Hepatocyte (in vitro differentiated cells): ENCODE measurements around the gene DENND2D. TPM values are rescaled to one million over a fixed set of nuclear protein-coding genes. Genes with fewer than 3 reads are reported as not detected.
A peak's percentile ranks its signal among the peaks of the same experiment; 100 is the strongest.

Experiments used
- DNase-seq: peaks from one replicate; pipeline ENCODE4 v3.0.0-alpha.2; 2016; ENCODE audit warnings: low spot score
- H2AFZ ChIP-seq: fragments of 200-600 bp; sonication (generic); 2 replicates; pipeline ENCODE4 v1.6.0; 2016; ENCODE audit warnings: antibody characterized with exemption, mild to moderate bottlenecking
- H3K27ac ChIP-seq: fragments of 200-600 bp; sonication (generic); 2 replicates; pipeline ENCODE4 v1.5.1; 2016; ENCODE audit warnings: mild to moderate bottlenecking
- H3K27me3 ChIP-seq: fragments of 200-600 bp; sonication (generic); 2 replicates; pipeline ENCODE4 v1.6.1; 2016
- H3K36me3 ChIP-seq: fragments of 200-600 bp; sonication (generic); replicated peaks from 2 replicates; pipeline ENCODE4 v1.5.1; 2016; ENCODE audit warnings: low read depth; ENCODE audit not compliant: insufficient read depth
- H3K4me1 ChIP-seq: fragments of 200-600 bp; sonication (generic); 2 replicates; pipeline ENCODE4 v1.5.1; 2016; ENCODE audit warnings: mild to moderate bottlenecking, moderate library complexity; ENCODE audit not compliant: insufficient read depth
- H3K4me2 ChIP-seq: fragments of 200-600 bp; sonication (generic); 2 replicates; pipeline ENCODE4 v1.6.0; 2016
- H3K4me3 ChIP-seq: fragments of 200-600 bp; sonication (generic); 2 replicates; pipeline ENCODE4 v1.5.1; 2016; ENCODE audit warnings: mild to moderate bottlenecking
- H3K79me2 ChIP-seq: fragments of 200-600 bp; sonication (generic); 2 replicates; pipeline ENCODE4 v1.6.0; 2017; ENCODE audit warnings: mild to moderate bottlenecking
- H3K9me2 ChIP-seq: fragments of 200-600 bp; sonication (generic); replicated peaks from 2 replicates; pipeline ENCODE4 v1.6.0; 2017; ENCODE audit warnings: mild to moderate bottlenecking; ENCODE audit not compliant: insufficient read depth
- H3K9me3 ChIP-seq: fragments of 200-600 bp; sonication (generic); 2 replicates; pipeline ENCODE4 v1.5.1; 2016; ENCODE audit warnings: low read depth, mild to moderate bottlenecking
- H4K20me1 ChIP-seq: fragments of 200-600 bp; sonication (generic); 2 replicates; pipeline ENCODE4 v1.6.0; 2016; ENCODE audit warnings: mild to moderate bottlenecking; ENCODE audit not compliant: insufficient read depth, poor library complexity, severe bottlenecking
- CTCF ChIP-seq: fragments of 200-600 bp; sonication (generic); IDR thresholded peaks from 2 replicates; pipeline ENCODE4 v1.5.1; 2016; ENCODE audit warnings: antibody characterized with exemption, mild to moderate bottlenecking; ENCODE audit not compliant: poor library complexity
- EZH2 ChIP-seq: fragments of 200-600 bp; sonication (generic); IDR thresholded peaks from 2 replicates; pipeline ENCODE4 v1.6.1; 2016; ENCODE audit warnings: antibody characterized with exemption, mild to moderate bottlenecking, borderline replicate concordance
- EZH2phosphoT487 ChIP-seq: fragments of 200-600 bp; sonication (generic); IDR thresholded peaks from one replicate; pipeline ENCODE4 v1.6.1; 2018; ENCODE audit warnings: antibody characterized with exemption, mild to moderate bottlenecking, low read depth, moderate library complexity; ENCODE audit not compliant: unreplicated experiment, severe bottlenecking
- whole genome bisulfite sequencing: methylation state at CpG from one replicate; pipeline ENCODE4 v1.1.6; 2016; ENCODE audit warnings: low lambda C conversion rate; ENCODE audit errors: missing lambda C conversion rate; 5-methylcytosine and 5-hydroxymethylcytosine counted together
- polyA plus RNA-seq: library from polyadenylated mRNA; unstranded; fragments of >200 nt; fragmentation: Nextera tagmentation; extraction: Ambion mirVana; gene quantifications from 2 replicates; pipeline ENCODE4 v1.2.1, GENCODE V29; 2016
- total RNA-seq: library from RNA; depleted of rRNA; stranded (reverse); fragments of >200 nt; gene quantifications from 2 replicates; pipeline ENCODE4 v1.2.3, GENCODE V29; 2014

The DENND2D gene
- total and polyA plus RNA-seq, 2 experiments from 2014 or later: 7.6 to 8.3 TPM

- no peaks in the 10 kb centered on the region for H3K79me2 ChIP-seq
- H4K20me1 ChIP-seq: no peaks in the 10 kb centered on the region
- no peak for TF ChIP-seq EZH2phosphoT487
- TF ChIP-seq EZH2: no peak
- no peak for TF ChIP-seq CTCF
- H3K27me3 ChIP-seq: no peaks in the 10 kb centered on the region
- no peak overlapping the region for H3K4me2 ChIP-seq
- no peaks in the 10 kb centered on the region for H3K36me3 ChIP-seq
- H3K4me3 ChIP-seq: no peak overlapping the region
- H2AFZ ChIP-seq: no peak overlapping the region
- H3K9me3 ChIP-seq: no peaks in the 10 kb centered on the region
- no peak overlapping the region for H3K27ac ChIP-seq
- WGBS: 33% methylated on average over 1 of the region's 1 CpG
- no peaks in the 10 kb centered on the region for H3K9me2 ChIP-seq
- no peak for DNase-seq
- H3K4me1 ChIP-seq: peaks cover 4% of the 10 kb centered on the region
Observed at GRCh38 chr1:111208921-111209320, 8.5 kb upstream of the DENND2D start.

GRCh38 chr1:111205714-111206050 lies 5.2 kb upstream of the DENND2D start:
- peaks cover 19% of the 10 kb centered on the region for H3K4me1 ChIP-seq
- H3K27me3 ChIP-seq: no peaks in the 10 kb centered on the region
- no peak overlapping the region for H3K4me2 ChIP-seq
- H3K9me2 ChIP-seq: no peaks in the 10 kb centered on the region
- H3K4me3 ChIP-seq: no peak overlapping the region
- DNase-seq: no peak
- no peaks in the 10 kb centered on the region for H4K20me1 ChIP-seq
- H3K9me3 ChIP-seq: no peaks in the 10 kb centered on the region
- no peak overlapping the region for H2AFZ ChIP-seq
- H3K27ac ChIP-seq: no peak overlapping the region
- no peak for TF ChIP-seq EZH2phosphoT487
- 81% methylated on average over 2 of the region's 2 CpGs for WGBS
- H3K36me3 ChIP-seq: no peaks in the 10 kb centered on the region
- H3K79me2 ChIP-seq: no peaks in the 10 kb centered on the region

GRCh38 chr1:111204983-111205713 lies 4.7 kb upstream of the DENND2D start:
- Histone ChIP-seq H4K20me1 (no peaks in the 10 kb centered on the region), H3K4me3 (no peak overlapping the region), H3K27ac (no peak overlapping the region), H3K27me3 (no peaks in the 10 kb centered on the region), H3K79me2 (no peaks in the 10 kb centered on the region), H3K4me2 (no peak overlapping the region), H2AFZ (no peak overlapping the region), H3K4me1 (peaks cover 19% of the 10 kb centered on the region), H3K9me2 (no peaks in the 10 kb centered on the region), H3K9me3 (no peaks in the 10 kb centered on the region), H3K36me3 (no peaks in the 10 kb centered on the region)
- no peak for TF ChIP-seq EZH2
- no peak for TF ChIP-seq EZH2phosphoT487
- TF ChIP-seq CTCF: no peak
- DNase-seq: no peak
- WGBS: 90% methylated on average over 9 of the region's 9 CpGs

- H2AFZ ChIP-seq: no peak overlapping the region
Observed at GRCh38 chr1:111204201-111204982, 3.9 kb upstream of the DENND2D start.

More at GRCh38 chr1:111204201-111204982, 3.9 kb upstream of the DENND2D start:
- H3K27ac ChIP-seq: peak overlapping the region; percentile 63
- no peaks in the 10 kb centered on the region for H3K36me3 ChIP-seq
- no peaks in the 10 kb centered on the region for H3K9me2 ChIP-seq
- no peaks in the 10 kb centered on the region for H3K9me3 ChIP-seq
- H3K27me3 ChIP-seq: no peaks in the 10 kb centered on the region
- H3K4me1 ChIP-seq: peaks cover 19% of the 10 kb centered on the region
- no peak for TF ChIP-seq EZH2
- TF ChIP-seq EZH2phosphoT487: no peak
- H3K79me2 ChIP-seq: no peaks in the 10 kb centered on the region
- H3K4me3 ChIP-seq: no peak overlapping the region
- H4K20me1 ChIP-seq: no peaks in the 10 kb centered on the region
- 63% methylated on average over 26 of the region's 61 CpGs for WGBS
- peak overlapping the region; percentile 73 for H3K4me2 ChIP-seq
- DNase-seq: peak; percentile 35
